CD4-positive, alpha-beta T cell treated with Interleukin-21 for 1 hour (primary cell): ENCODE measurements around the gene RFX6.

ENCODE experiments used
- DNase-seq: peaks from one replicate; pipeline ENCODE4 v3.0.0-alpha.2; 2020

The RFX6 gene

GRCh38 chr6:116902634-116903033 lies 25.6 kb downstream of the RFX6 start:
- DNase-seq = no peak

GRCh38 chr6:116922853-116923548 lies 46.0 kb downstream of the RFX6 start:
- no peak for DNase-seq

- no peak for DNase-seq
Observed at GRCh38 chr6:116924245-116924644, 47.2 kb downstream of the RFX6 start.

- DNase-seq = no peak
Observed at GRCh38 chr6:116925088-116925794, 48.2 kb downstream of the RFX6 start.

- no peak for DNase-seq
Observed at GRCh38 chr6:116928677-116929076, 51.6 kb downstream of the RFX6 start.

GRCh38 chr6:116929825-116930224 lies 52.8 kb downstream of the RFX6 start:
- no peak for DNase-seq

GRCh38 chr6:116931456-116931855 lies 54.4 kb downstream of the RFX6 start:
- DNase-seq = no peak

GRCh38 chr6:116932496-116932895 lies 55.5 kb downstream of the RFX6 start:
- DNase-seq = no peak

- no peak for DNase-seq
Observed at GRCh38 chr6:116933485-116933884, 56.4 kb downstream of the RFX6 start.

- DNase-seq = no peak
Observed at GRCh38 chr6:116938305-116938704, 61.3 kb downstream of the RFX6 start.

GRCh38 chr6:116941727-116942126 lies 64.7 kb downstream of the RFX6 start:
- DNase-seq = no peak

GRCh38 chr6:116945809-116946208 lies 68.8 kb downstream of the RFX6 start:
- no peak for DNase-seq

GRCh38 chr6:116948533-116949304 lies 71.7 kb downstream of the RFX6 start:
- DNase-seq = no peak

GRCh38 chr6:116949964-116950363 lies 72.9 kb downstream of the RFX6 start:
- no peak for DNase-seq

GRCh38 chr6:116954335-116954734 lies 77.3 kb downstream of the RFX6 start:
- DNase-seq = no peak

GRCh38 chr6:116954938-116955337 lies 77.9 kb downstream of the RFX6 start:
- DNase-seq = no peak

- no peak for DNase-seq
Observed at GRCh38 chr6:116955773-116956172, 78.7 kb downstream of the RFX6 start.

- DNase-seq = no peak
Observed at GRCh38 chr6:116963972-116964371, 86.9 kb downstream of the RFX6 start.

- DNase-seq = no peak
Observed at GRCh38 chr6:116966675-116967576, 89.9 kb downstream of the RFX6 start.

- DNase-seq = peak; percentile 13
Observed at GRCh38 chr6:116969211-116969863, 92.3 kb downstream of the RFX6 start.

- peak; percentile 11 for DNase-seq
Observed at GRCh38 chr6:116971959-116972358, 94.9 kb downstream of the RFX6 start.

- no peak for DNase-seq
Observed at GRCh38 chr6:116973976-116974375, 96.9 kb downstream of the RFX6 start.
